HG02623 (cell line): ENCODE measurements around the gene ZSWIM6.

Source experiments
- ATAC-seq: cut with Tn5 transposase; IDR thresholded peaks from one replicate; pipeline ENCODE4 v1.9.1; 2021; ENCODE audit warnings: moderate library complexity; ENCODE audit not compliant: unreplicated experiment

The ZSWIM6 gene

DNA sequence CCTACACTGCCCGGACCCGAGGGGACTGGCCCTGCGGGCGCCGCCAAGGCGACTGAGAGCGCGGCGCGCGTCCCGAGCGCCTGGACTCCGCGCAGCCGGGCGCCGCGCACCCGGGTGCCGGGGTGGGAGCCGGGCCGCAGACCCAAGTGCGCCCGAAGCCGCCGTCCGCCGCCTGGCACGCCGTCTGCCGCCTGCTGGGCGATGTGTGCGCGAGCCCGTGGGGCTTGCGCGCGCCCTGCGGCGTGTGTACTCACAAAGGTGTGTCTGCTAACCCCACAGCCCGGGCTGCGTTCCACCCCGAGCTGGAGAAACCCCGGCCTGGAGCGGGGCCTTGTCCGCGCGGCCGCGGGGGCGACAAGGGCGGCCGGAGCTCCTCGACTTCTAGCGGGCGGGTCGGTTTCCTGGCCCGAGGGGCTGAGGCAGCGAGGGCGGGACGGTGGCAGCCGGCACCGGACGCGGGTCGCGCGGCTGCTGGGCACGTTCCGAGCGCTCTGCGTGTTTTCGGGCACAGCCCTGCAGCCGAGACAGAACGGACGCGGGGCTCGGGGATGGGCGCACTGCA, 1.1 kb upstream of the ZSWIM6 start:
- ATAC-seq, result peak; percentile 20

DNA sequence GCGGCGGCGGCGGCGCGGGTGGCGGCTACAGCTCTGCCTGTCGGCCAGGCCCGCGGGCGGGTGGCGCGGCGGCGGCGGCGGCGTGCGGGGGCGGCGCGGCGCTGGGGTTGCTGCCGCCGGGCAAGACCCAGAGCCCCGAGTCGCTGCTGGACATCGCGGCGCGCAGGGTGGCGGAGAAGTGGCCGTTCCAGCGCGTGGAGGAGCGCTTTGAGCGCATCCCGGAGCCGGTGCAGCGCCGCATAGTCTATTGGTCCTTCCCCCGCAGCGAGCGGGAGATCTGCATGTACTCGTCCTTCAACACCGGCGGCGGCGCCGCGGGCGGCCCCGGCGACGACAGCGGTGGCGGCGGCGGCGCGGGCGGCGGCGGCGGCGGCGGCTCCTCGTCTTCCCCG, 296 bp downstream of the ZSWIM6 start:
- ATAC-seq, result peak; percentile 0

- ATAC-seq, result no peak
These were observed 828 bp downstream of the ZSWIM6 start for GRCh38 chr5:61332851-61333320.

GRCh38 chr5:61333321-61333953, 1.4 kb downstream of the ZSWIM6 start:
- no peak for ATAC-seq

DNA sequence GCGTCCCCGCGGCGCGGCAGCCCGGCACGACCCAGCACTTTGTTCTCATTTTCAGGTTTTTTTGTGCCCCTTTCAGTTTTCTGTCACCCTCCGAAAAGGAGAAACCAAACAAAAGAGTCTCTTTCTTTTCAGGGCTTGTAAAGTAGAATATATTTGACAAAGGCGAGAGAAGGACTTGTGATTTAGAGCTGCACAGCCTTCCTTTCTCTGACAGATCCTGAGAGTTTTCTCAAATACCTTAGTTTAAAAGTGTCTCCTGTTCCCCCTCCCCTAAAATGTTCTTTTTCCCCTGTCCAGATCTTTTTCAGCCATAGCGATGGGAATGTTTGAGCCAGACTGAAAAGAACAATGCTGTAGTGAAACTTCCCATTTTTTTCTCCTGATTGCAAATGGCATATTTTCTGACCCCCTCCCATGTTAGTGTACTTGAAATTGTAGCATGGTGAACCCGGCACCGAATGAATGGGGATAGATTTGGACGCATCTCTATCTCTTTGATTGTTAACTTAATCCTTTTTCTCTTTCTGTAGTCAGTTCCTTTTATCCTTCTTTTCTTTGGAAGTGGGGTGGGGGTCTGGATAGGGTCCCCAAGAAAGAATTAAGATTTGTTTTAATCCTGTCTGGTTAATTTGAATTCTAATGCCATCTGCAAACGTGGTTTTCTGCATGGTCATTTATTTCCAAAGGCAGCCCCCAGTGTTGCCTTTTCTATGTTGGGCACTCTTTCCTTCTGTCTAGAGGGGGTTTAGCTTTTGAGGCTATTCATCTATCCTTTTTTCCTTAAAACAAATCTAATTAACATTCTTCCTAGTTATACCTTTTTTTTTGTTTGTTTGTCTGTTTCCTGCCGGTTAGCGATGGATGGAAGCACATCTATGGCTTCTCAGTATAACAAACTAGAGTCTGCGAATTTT, 2.2 kb downstream of the ZSWIM6 start:
- no peak for ATAC-seq

DNA sequence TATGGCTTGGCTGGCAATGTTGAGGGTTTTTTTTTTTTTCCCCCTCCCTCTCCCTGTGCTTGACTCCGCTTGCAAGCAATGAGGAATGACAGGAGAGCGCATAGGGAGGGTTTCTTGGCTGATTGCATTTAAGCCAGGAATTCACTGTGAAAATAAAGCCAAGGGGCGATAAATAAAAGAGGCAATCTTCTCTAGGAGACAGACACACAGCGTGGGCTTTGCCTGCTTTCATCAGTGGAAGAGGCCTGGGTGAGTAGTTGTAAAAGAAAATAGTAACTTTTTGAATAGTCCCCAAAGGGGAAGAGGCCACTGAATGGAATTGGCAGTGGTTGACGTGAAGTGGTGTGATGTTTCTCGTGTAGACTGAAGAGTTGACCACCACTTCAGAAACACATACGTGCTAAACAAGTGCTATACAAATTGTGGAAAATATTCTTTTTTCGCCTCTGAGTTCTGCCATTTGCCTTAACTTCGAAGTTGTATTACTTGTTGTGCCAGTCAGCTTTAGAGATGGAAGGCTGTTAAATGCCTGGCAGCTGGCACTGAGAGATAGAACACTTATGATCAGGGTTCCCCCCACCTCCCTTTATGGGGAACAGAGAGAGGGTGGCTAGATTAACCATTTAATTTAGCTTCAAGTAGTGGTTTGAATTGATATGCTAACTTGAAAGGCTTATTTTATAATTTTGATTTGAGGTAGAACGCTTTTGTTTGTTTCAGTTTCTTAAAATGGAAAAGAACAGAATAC, 3.0 kb downstream of the ZSWIM6 start:
- no peak for ATAC-seq

- no peak for ATAC-seq
These were observed 7.7 kb downstream of the ZSWIM6 start for GRCh38 chr5:61339764-61340163.

- ATAC-seq, result no peak
These were observed 8.8 kb downstream of the ZSWIM6 start for GRCh38 chr5:61340775-61341361.

DNA sequence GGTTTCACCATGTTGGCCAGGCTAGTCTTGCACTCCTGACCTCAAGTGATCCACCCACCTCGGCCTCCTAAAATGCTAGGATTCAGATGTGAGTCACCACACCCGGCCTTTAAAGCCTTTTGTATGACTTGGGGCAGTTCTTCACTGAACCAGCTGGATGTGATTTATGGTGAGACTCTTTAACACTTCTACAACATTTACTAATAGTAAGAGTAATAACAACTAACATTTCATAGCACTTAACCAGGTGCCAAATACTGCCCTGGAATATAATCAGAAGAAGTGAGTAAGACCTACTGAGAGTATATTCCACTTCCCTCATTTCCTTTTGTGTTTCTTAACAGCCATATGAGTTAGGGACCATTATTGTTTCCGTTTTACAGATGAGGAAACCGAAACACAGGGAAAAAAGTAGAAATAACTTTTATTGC, 10.0 kb downstream of the ZSWIM6 start:
- no peak for ATAC-seq

GRCh38 chr5:61344187-61344944, 12.3 kb downstream of the ZSWIM6 start:
- no peak for ATAC-seq

DNA sequence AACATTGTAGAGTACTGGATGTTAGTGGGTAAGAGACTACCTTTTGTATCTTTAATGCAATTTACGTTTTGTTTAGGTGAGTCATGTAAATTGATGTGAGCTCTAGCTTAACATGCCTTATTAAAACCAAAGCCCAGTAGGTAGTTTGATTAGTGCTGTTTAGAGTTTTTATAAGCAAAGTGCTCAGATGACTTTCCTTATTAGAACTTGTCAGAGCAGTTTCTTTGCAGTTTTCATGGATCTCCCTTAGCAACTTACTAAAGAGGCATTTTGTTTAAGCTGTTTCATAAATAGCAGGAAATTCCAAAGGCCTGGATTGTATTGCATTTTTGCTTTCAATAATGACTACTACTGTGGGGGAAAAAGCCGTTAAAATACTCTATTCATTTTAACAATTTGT, 14.5 kb downstream of the ZSWIM6 start:
- ATAC-seq, result no peak

- no peak for ATAC-seq
These were observed 15.0 kb downstream of the ZSWIM6 start for GRCh38 chr5:61347080-61347479.

DNA sequence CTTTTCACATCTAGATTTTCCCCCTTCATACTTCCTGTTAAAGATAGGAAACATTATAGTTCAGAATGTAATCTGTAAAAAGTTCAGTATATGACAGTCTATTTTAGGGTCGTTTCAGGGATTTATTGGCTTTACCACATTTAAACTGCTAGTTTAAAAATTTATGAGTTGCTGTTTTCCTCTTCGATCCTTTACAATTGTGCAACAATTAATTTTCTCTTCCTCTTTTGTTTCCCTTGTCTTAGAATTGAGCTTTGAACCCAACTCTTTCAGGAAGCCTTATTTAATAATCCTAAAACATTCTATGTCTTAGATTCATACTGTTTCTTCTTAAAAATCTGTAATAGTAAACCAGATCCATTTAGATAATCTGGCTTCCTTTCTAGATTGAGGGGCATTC, 16.4 kb downstream of the ZSWIM6 start:
- no peak for ATAC-seq

GRCh38 chr5:61349935-61350334, 17.9 kb downstream of the ZSWIM6 start:
- ATAC-seq, result no peak

- no peak for ATAC-seq
These were observed 18.5 kb downstream of the ZSWIM6 start for GRCh38 chr5:61350535-61350934.

DNA sequence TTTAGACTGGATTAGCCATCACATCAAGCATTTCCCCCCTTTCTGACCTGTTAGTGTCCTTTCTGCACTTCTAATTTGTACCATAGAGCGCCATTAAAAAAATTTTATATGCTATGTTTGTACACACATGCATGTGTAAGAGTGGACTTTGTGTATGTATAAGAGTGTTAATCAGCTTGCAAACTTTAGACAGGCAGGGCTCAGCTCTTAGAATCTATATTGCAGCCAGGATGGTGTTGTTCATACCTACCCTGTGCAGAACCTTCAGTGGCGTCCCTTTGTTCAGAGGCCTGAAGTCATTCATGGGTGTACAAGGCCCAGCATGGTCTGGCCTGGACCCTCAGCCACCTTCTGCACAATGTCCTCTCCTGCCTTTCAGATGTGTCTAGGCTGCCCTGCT, 19.7 kb downstream of the ZSWIM6 start:
- ATAC-seq, result no peak

- no peak for ATAC-seq
These were observed 20.1 kb downstream of the ZSWIM6 start for GRCh38 chr5:61352180-61352579.

- no peak for ATAC-seq
These were observed 20.6 kb downstream of the ZSWIM6 start for GRCh38 chr5:61352612-61353156.

DNA sequence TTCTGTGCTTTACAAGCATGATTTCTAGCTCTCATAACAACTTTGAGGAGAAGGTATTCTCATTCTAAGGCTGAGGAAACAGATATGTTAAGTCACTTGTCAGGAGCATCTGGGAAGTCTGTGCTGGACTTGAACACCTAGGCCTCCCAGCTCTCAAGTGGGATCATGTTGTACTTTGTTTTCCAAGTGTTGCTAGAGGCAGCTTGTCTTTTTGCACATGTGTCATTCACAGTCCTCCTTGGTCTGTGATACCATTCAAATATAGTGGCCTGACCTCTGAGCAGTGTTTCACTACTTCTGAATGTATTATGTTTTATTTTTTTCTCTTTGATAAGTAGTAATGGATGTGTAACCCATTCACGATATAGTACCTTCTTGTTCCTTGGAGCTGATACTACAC, 21.2 kb downstream of the ZSWIM6 start:
- ATAC-seq, result no peak

- no peak for ATAC-seq
These were observed 22.1 kb downstream of the ZSWIM6 start for GRCh38 chr5:61354199-61354598.
